ENCODE measurements around the gene ISLR2. TPM values are rescaled to one million over a fixed set of nuclear protein-coding genes. Genes with fewer than 3 reads are reported as not detected.
"Not testable (repeated sequence)": the region's sequence is repeated elsewhere in the genome, so short reads cannot be mapped to it uniquely, and the experiment has no call there.

ISLR2 gene
- total RNA-seq, 2 experiments from 2014 or later: 0.08 TPM; not detected in 1

DNA sequence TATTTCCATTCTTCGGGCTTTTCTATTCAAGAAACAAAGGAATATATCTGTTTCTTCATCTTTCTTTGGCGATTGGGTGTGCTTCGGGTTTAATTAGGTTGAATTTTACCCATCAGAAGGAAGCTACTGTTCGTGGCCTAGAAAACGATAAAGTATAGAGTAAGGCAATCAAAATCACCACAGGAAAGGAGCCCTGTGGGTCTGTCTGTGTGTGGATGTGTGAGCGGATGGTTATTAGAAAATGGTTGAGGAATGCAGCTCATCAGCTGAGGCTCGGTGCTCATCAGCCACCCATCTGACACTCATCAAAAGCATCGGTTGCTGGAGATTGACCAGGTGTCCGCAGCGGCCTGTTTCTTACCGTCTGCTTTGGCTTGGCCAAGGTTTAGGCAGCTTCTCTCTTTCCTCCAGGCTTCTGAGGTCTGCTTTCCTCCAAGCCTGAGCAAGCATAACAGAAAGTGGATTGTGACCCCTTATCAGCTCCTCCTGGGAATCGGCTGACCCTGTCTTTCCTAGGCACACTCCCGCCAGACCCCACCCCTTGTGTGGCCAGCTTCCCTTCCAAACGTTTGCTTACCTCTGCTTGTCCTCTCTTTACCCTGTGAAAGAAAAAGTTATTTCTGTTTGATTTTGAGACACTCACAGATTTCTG lies 25.5 kb downstream of the ISLR2 start:
- H3K9me3 Mint-ChIP-seq: no peaks in the 10 kb centered on the region
- H3K27me3 Mint-ChIP-seq: peaks cover 22% of the 10 kb centered on the region
- peaks cover 42% of the 10 kb centered on the region for H3K4me1 Mint-ChIP-seq
- H3K27ac Mint-ChIP-seq: no peak overlapping the region
- H3K36me3 Mint-ChIP-seq (ENCODE audit: low read depth): no peaks in the 10 kb centered on the region
- DNase-seq: no peak
- H3K4me3 Mint-ChIP-seq: no peak overlapping the region
- ChIA-PET CTCF (interaction anchor here (1.1 kb wide), 1 partner anchor 9 kb away, joined by 4 read pairs; no protein-coding TSS in a partner anchor), POLR2A (no interaction called here)

DNA sequence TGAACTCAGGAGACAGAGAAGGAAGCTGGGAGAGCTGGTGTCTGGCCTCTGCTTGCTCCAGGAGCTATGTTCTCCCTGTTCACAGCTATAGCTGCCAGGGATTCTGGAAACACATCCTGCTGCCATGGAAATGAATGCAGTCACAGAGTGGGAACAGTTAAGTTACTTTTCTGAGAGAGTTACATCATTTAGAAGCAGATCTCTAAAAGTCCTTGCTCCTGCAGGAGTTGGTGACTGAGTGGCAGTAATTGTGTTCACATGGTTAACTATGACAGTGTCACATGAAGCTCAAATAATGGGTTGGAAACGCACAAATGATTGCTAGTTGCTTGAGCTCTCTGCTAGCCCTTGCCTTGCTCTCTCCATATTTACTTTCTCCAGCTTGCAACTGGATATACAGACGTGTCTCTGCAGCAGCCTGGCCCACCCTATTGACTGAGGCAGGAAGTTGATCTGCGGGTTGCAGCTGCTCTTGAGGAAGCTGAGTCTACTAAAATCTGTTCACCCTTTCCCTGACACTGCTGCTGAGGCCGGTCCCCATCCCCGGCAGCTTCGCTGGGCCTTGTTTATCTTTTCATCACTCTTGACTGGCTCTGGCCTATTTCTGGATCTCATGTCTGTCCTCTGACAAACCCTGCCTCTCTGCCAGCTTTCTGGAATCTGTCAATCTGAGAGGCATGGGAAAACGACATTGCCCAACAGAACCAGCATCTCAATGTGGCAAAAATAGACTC lies 26.5 kb downstream of the ISLR2 start:
- DNase-seq: no peak
- H3K9me3 Mint-ChIP-seq: no peaks in the 10 kb centered on the region
- H3K27ac Mint-ChIP-seq: no peak overlapping the region
- H3K36me3 Mint-ChIP-seq (ENCODE audit: low read depth): no peaks in the 10 kb centered on the region
- H3K4me3 Mint-ChIP-seq: no peak overlapping the region
- ChIA-PET POLR2A (interaction anchor here (0.9 kb wide), 1 partner anchor 17 kb away, joined by 3 read pairs; no protein-coding TSS in a partner anchor), CTCF (interaction anchor here (1.0 to 1.1 kb wide), 2 partner anchors 8 to 31 kb away, joined by 3 to 4 read pairs; no protein-coding TSS in a partner anchor)
- H3K4me1 Mint-ChIP-seq: peaks cover 42% of the 10 kb centered on the region
- peaks cover 20% of the 10 kb centered on the region for H3K27me3 Mint-ChIP-seq

DNA sequence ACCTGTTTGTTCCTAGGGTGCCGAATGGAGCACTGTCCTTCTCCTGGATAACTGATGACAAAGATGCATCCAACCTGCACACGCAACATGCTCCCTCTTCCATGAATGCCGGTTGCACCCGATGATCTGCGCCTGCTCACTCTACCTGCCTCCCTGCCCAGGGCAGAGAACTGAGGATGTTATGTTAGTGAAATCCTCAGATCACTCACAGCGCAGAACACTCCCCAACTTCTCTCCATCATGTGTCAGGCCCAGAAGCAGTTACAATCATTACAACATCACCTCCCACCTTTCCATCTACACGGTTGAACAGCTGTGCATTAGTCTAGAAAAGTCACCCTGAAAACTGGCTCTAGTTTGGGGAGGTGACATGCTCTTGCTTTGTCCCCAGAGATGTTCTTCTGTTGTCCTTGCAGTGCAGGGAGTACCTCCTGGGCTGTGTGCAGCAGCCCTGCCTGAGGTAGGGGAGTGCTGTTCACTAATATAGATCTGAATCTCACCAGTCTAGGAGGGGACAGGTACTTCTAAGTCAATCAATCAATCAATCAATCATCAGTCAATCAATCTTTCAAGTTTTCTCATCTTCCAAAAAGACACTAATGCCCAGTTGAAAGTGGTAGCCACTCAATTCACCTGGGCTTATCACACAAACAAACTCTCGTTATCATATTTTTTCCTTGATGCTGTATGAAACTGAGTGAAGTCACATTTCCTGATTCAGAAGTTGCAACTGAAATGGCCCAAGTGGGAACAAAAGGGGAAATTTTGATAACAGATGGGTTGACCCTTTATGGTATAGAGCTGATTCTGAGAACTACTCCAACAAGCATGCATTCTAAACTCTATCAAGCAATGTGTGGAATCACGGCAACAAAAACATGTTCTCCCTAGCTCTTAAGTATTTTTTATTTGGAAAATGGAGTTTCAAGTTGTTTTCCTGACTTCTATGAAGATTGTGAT lies 27.8 kb downstream of the ISLR2 start:
- Mint-ChIP-seq H3K9me3 (no peaks in the 10 kb centered on the region), H3K27ac (no peak overlapping the region), H3K36me3 (ENCODE audit: low read depth) (no peaks in the 10 kb centered on the region), H3K27me3 (peaks cover 20% of the 10 kb centered on the region), H3K4me3 (no peak overlapping the region), H3K4me1 (peaks cover 42% of the 10 kb centered on the region)
- ChIA-PET POLR2A (no interaction called here), CTCF (no interaction called here)
- no peak for DNase-seq

DNA sequence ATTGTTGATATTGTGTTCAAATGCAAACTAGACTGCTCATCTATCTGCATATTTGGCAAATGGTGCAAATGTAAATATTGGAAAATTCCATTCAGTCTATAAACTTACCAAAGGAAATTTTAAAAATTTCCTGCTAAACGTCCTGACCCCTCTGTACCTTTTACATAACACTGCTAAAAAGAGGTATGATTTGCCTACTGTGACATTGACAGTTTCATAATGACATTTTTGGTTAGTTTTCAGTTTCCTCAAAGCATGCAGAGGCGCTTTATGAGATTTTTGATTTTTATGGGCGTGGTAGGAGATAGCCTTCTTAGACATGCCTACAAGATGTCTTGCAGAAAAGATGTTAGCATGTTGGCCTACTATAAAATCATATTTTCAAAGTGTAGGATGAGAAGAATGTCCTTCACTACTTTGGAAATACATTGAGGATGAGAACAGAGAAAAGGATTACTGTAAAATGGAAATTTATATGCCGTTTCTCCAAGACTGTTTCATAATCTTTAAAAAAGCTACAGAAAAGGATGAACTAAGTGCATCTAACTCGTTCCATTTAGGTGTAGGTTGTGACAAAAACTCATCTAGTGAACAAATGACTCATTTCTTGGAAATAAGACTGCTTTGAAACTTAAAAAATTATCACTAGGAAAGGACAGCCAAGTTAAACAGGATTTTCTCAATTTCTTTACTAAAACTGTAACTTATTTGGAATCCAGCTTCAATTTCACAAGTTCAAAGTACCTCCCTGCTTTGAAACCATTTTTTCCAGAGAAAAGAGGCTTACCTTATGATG lies 28.7 kb downstream of the ISLR2 start:
- no peak for DNase-seq
- ChIA-PET CTCF (no interaction called here), POLR2A (interaction anchor here (0.6 kb wide), 1 partner anchor 65 kb away, joined by 3 read pairs; no protein-coding TSS in a partner anchor)
- Mint-ChIP-seq H3K9me3 (no peaks in the 10 kb centered on the region), H3K4me3 (no peak overlapping the region), H3K27ac (peak overlapping the region; percentile 58), H3K4me1 (peaks cover 42% of the 10 kb centered on the region), H3K27me3 (peaks cover 16% of the 10 kb centered on the region), H3K36me3 (ENCODE audit: low read depth) (no peaks in the 10 kb centered on the region)

DNA sequence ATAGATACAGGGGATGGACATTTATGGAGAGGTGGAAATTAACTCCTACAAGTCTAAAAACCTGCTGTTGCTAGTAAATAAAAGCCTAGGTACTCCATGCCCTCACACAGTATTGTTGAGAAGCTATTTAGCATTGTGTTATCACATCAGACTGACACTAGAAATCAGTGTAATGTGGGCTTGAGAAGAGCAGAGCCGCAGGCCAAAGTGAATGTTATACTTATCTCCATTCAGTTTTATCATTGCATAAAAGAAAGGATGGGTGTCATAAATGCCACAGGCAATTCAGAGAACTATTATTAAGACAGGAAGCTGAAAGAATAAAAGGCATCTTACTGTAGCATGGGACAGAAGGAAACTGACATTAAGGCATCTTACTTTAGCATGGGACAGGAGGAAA lies 29.4 kb downstream of the ISLR2 start:
- peaks cover 15% of the 10 kb centered on the region for H3K27me3 Mint-ChIP-seq
- peak overlapping the region; percentile 58 for H3K27ac Mint-ChIP-seq
- no peaks in the 10 kb centered on the region for H3K36me3 Mint-ChIP-seq (ENCODE audit: low read depth)
- ChIA-PET POLR2A (interaction anchor here (0.6 kb wide), 1 partner anchor 64 kb away, joined by 3 read pairs; no protein-coding TSS in a partner anchor), CTCF (no interaction called here)
- peaks cover 42% of the 10 kb centered on the region for H3K4me1 Mint-ChIP-seq
- DNase-seq: no peak
- no peaks in the 10 kb centered on the region for H3K9me3 Mint-ChIP-seq
- H3K4me3 Mint-ChIP-seq: no peak overlapping the region

DNA sequence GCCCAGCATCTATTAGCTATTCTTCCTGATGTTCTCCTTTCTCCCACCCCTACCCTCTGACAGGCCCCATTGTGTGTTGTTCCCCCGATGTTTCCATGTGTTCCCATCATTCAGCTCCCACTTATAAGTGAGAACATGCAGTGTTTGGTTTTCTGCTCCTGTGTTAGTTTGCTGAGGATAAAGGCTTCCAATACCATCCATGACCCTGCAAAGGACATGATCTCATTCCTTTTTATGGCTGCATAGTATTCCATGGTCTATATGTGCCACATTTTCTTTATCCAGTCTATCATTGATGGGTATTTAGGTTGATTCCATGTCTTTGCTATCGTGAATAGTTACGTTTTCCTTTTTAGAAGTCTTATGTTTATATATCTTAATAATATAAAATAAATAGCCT lies 30.0 kb downstream of the ISLR2 start:
- H3K36me3 Mint-ChIP-seq (ENCODE audit: low read depth); H3K27ac Mint-ChIP-seq; H3K4me3 Mint-ChIP-seq; CTCF ChIA-PET; POLR2A ChIA-PET; DNase-seq; H3K9me3 Mint-ChIP-seq: not testable (repeated sequence)
- Mint-ChIP-seq H3K4me1 (peaks cover 42% of the 10 kb centered on the region), H3K27me3 (peaks cover 16% of the 10 kb centered on the region)

DNA sequence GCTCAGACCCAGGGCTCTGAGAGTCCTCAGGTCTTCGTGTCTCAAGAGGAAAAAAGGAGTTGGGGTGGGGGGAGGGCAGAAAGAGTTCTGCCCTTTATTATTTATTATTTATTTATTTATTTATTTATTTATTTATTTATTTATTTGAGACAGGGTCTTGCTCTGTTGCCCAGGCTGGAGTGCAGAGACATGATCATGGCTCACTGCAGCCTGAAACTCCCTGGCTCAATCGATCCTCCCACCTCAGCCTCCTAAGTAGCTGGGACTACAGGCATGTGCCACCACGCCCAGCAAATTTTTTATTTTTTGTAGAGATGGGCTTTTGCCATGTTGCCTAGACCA lies 31.8 kb downstream of the ISLR2 start:
- H3K27ac Mint-ChIP-seq; H3K36me3 Mint-ChIP-seq (ENCODE audit: low read depth); DNase-seq; POLR2A ChIA-PET; CTCF ChIA-PET; H3K9me3 Mint-ChIP-seq; H3K4me3 Mint-ChIP-seq: not testable (repeated sequence)
- H3K27me3 Mint-ChIP-seq: peaks cover 18% of the 10 kb centered on the region
- peaks cover 33% of the 10 kb centered on the region for H3K4me1 Mint-ChIP-seq

DNA sequence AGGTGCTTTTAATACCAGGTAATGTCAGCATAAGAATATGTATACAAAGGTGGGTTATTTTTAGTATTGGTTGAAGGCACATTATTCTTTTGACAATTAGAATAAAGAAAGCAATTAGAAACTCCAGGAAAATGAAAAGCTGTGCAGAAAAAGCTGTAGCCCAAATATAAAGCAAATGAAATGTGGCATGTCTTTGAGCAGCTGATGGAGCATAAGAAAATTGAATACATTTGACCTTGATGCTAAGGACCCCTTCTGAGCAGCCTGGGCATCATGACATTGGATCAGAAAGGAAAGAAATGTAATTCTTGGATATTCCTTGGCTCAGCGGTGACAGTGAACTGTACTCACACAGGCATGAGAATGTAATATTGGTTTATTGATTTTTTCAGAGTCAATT lies 35.1 kb downstream of the ISLR2 start:
- H3K4me3 Mint-ChIP-seq: no peak overlapping the region
- POLR2A ChIA-PET: no interaction called here
- no peaks in the 10 kb centered on the region for H3K36me3 Mint-ChIP-seq (ENCODE audit: low read depth)

DNA sequence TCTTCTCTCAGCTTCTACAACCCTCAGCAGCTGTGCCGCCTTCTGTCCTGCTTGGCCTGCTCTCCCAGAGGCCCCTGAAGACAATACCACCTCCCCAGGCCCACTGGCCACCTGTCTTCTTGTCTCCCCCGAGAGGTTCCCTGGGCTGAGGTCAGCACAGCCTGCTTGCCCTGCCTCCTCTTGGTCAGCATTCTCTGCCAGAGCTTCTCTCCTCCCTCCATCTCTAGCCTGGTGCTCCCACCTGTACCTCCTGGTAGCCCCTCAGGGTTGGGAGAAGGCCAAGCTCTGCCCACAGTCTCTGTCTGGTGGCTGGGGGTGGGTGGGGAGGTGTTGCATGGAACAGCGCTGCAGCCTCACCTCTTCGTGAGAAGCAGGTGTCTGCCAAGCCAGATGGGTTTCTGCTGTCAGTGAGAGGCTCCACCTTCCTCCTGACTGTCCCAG lies 37.5 kb downstream of the ISLR2 start:
- no peak for DNase-seq
- Mint-ChIP-seq H3K27me3 (peaks cover 12% of the 10 kb centered on the region), H3K36me3 (ENCODE audit: low read depth) (no peaks in the 10 kb centered on the region), H3K4me3 (no peak overlapping the region), H3K9me3 (no peaks in the 10 kb centered on the region), H3K4me1 (no peaks in the 10 kb centered on the region), H3K27ac (no peak overlapping the region)
- ChIA-PET CTCF (no interaction called here), POLR2A (no interaction called here)

More for the DNA sequence above, 35.1 kb downstream of the ISLR2 start:
- no peaks in the 10 kb centered on the region for H3K9me3 Mint-ChIP-seq
- H3K27ac Mint-ChIP-seq: no peak overlapping the region
- DNase-seq: no peak
- CTCF ChIA-PET: interaction anchor here (1.0 to 1.3 kb wide), 3 partner anchors 9 to 157 kb away, joined by 3 to 5 read pairs (median 4); no protein-coding TSS in a partner anchor
- H3K4me1 Mint-ChIP-seq: peaks cover under 1% of the 10 kb centered on the region
- H3K27me3 Mint-ChIP-seq: peaks cover 12% of the 10 kb centered on the region

DNA sequence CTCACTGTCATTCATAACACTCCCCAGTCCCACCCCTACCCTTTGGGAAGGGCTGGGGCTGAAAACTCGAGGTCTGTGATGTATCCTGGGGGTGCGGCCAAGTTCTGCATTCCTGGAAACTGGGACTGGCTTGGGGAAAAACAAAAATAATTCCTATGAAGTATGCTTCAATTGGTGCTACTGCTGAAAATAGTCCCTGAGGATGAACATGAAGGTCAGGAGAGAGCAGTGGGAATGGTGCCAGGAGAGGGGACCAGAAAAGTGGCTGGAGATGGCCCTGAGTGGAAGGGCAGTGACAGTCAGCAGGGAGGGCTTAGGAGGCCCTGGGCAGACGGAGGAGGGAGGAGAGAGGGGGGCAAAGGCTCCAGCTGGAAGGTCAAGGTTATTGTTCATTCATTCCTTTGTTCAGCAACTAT lies 38.3 kb downstream of the ISLR2 start:
- CTCF ChIA-PET: no interaction called here
- no peak overlapping the region for H3K27ac Mint-ChIP-seq
- no peak overlapping the region for H3K4me3 Mint-ChIP-seq
- no peaks in the 10 kb centered on the region for H3K36me3 Mint-ChIP-seq (ENCODE audit: low read depth)
- DNase-seq: no peak
- no peaks in the 10 kb centered on the region for H3K4me1 Mint-ChIP-seq
- POLR2A ChIA-PET: no interaction called here
- H3K27me3 Mint-ChIP-seq: peaks cover 10% of the 10 kb centered on the region
- H3K9me3 Mint-ChIP-seq: no peaks in the 10 kb centered on the region

DNA sequence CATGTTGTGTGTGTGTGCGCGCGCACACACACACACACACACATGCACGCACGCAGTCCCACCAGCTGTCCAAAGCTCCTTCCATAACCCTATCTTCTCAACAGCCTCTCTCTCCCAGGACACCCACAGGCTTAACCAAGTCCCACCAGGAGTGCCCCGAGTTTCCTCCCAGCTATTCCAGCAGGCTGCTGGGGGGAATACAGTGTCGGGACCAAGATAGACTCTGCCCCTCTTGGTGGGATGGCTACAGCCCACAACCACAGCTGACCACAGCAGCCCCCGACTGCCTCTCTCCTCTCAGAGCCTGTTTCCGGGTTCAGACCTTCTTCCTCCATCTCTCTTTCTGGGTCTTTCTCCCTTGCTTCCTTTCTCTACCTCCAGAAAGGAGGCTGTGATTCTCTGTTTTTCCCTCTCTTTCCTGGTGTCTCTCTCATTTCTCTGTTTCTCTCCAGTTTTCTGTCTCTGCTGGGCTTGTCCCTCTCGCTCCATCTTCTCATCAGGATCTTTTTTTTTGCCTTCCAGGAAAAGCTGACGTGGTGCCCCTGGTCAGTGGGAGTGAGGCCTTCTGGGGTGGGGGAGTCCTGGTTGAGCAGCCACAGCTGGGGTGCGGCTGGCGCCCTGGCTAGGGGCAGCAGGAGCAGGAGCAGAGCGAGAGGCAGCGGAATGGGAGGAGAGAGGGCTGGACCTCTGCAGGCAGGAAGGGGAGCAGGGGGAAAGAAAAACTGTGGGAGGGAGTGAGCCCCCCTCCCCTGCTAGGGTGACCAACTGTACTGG lies 39.9 kb downstream of the ISLR2 start:
- POLR2A ChIA-PET: no interaction called here
- no peak overlapping the region for H3K4me3 Mint-ChIP-seq
- H3K36me3 Mint-ChIP-seq (ENCODE audit: low read depth): no peaks in the 10 kb centered on the region
- H3K4me1 Mint-ChIP-seq: no peaks in the 10 kb centered on the region
- no peak overlapping the region for H3K27ac Mint-ChIP-seq
- CTCF ChIA-PET: no interaction called here
- peaks cover 3% of the 10 kb centered on the region for H3K27me3 Mint-ChIP-seq
- DNase-seq: no peak
- H3K9me3 Mint-ChIP-seq: no peaks in the 10 kb centered on the region
